T-cell (primary cell): ENCODE measurements around the gene GRID2. TPM values are rescaled to one million over a fixed set of nuclear protein-coding genes. Genes with fewer than 3 reads are reported as not detected.

Experiments used
- ATAC-seq, 4 experiments: fragments of 200-7000 bp in 3 of 4; fragments of 150-1000 bp in 1 of 4; cut with Tn5 transposase; replicated peaks in 1 of 4; 1 replicate in 3 of 4; 2 replicates in 1 of 4; pipeline ENCODE4 v1.10.0; 2021; ENCODE audit warnings: moderate library complexity in 3 of 4, mild to moderate bottlenecking in 2 of 4, moderate number of reproducible peaks in 1 of 4
- CTCF ChIA-PET, 2 donors: fragments of 300-600 bp; sonication (Branson Sonifier 250); formaldehyde crosslinking; loops; one replicate each; lab custom pipeline; 2022; ENCODE audit warnings: antibody characterized with exemption in 2 of 2; lab: Charles Lee
- POLR2A ChIA-PET, 2 donors: fragments of 300-600 bp; sonication (Branson Sonifier 250); formaldehyde crosslinking; loops; one replicate each; lab custom pipeline; 2022; ENCODE audit warnings: antibody characterized with exemption in 2 of 2; lab: Charles Lee
- DNase-seq, 35 experiments: peaks; one replicate each; pipeline versions ENCODE4 v3.0.0 to v3.0.0-alpha.2; 2013 to 2023
- H3K27ac ChIP-seq: one replicate; pipeline ENCODE4 v1.5.1; 2013; ENCODE audit warnings: low read length
- H3K27me3 ChIP-seq, 2 experiments: replicated peaks in 1 of 2; 1 replicate in 1 of 2; 2 replicates in 1 of 2; pipeline versions ENCODE4 v1.6.1 to v1.7.0; 2013; ENCODE audit warnings: low read length in 1 of 2, mixed read lengths in 1 of 2; ENCODE audit not compliant: control insufficient read depth in 2 of 2, insufficient read depth in 2 of 2; ENCODE audit errors: extremely low read depth in 1 of 2
- H3K36me3 ChIP-seq, 2 donors: 1 replicate in 1 of 2; 2 replicates in 1 of 2; pipeline versions ENCODE4 v1.6.1 to v1.7.0; 2013; ENCODE audit warnings: low read length in 1 of 2; ENCODE audit not compliant: control insufficient read depth in 2 of 2, insufficient read depth in 1 of 2; ENCODE audit errors: extremely low read depth in 1 of 2
- H3K4me1 ChIP-seq, 2 experiments: 1 replicate in 1 of 2; 2 replicates in 1 of 2; pipeline versions ENCODE4 v1.6.1 to v1.7.0; 2013; ENCODE audit warnings: low read length in 2 of 2, mixed read lengths in 1 of 2; ENCODE audit not compliant: insufficient read depth in 2 of 2, control insufficient read depth in 1 of 2; ENCODE audit errors: extremely low read depth in 1 of 2
- H3K4me3 ChIP-seq, 2 donors: 1 replicate in 1 of 2; 2 replicates in 1 of 2; pipeline versions ENCODE4 v1.5.1 to v1.7.0; 2013; ENCODE audit warnings: mild to moderate bottlenecking in 2 of 2, low read length in 1 of 2, moderate library complexity in 1 of 2; ENCODE audit not compliant: control insufficient read depth in 1 of 2; ENCODE audit errors: extremely low read depth in 1 of 2
- H3K9me3 ChIP-seq: 2 replicates; pipeline ENCODE4 v1.7.0; 2013
- H3K27ac Mint-ChIP-seq, 2 donors: one replicate each; pipeline ENCODE4 v1.8.0; 2020 to 2021; ENCODE audit warnings: mild to moderate bottlenecking in 2 of 2, mixed read lengths in 2 of 2
- H3K27me3 Mint-ChIP-seq, 2 donors: one replicate each; pipeline ENCODE4 v1.8.0; 2021 to 2022; ENCODE audit warnings: mixed read lengths in 2 of 2
- H3K36me3 Mint-ChIP-seq: one replicate; pipeline ENCODE4 v1.8.0; 2021; ENCODE audit warnings: mixed read lengths
- H3K4me1 Mint-ChIP-seq, 3 donors: one replicate each; pipeline ENCODE4 v1.8.0; 2020 to 2022; ENCODE audit warnings: mixed read lengths in 3 of 3, mild to moderate bottlenecking in 1 of 3
- H3K4me3 Mint-ChIP-seq, 3 donors: one replicate each; pipeline ENCODE4 v1.8.0; 2020 to 2022; ENCODE audit warnings: mild to moderate bottlenecking in 3 of 3, mixed read lengths in 3 of 3, moderate library complexity in 3 of 3
- H3K9me3 Mint-ChIP-seq, 3 donors: one replicate each; pipeline ENCODE4 v1.8.0; 2020 to 2022; ENCODE audit warnings: mixed read lengths in 3 of 3
- WGBS: methylation state at CpG from one replicate; pipeline ENCODE4 v1.1.5; 2013; ENCODE audit warnings: missing lambda C conversion rate; ENCODE audit not compliant: insufficient coverage; 5-methylcytosine and 5-hydroxymethylcytosine counted together
- total RNA-seq, 35 experiments: library from RNA in 6 of 35; stranded (reverse) in 6 of 35; fragments of 120-200 nt in 1 of 35; gene quantifications; one replicate each; pipeline versions ENCODE4 v1.2.1 to v1.2.4 and lab custom pipeline; 2013 to 2026

GRID2 gene
- total RNA-seq, 5 donors from 2014 or later (not counting 1 experiment from before 2014, with no cell fraction given) = 0.13 to 0.18 TPM; not detected in 3

DNA sequence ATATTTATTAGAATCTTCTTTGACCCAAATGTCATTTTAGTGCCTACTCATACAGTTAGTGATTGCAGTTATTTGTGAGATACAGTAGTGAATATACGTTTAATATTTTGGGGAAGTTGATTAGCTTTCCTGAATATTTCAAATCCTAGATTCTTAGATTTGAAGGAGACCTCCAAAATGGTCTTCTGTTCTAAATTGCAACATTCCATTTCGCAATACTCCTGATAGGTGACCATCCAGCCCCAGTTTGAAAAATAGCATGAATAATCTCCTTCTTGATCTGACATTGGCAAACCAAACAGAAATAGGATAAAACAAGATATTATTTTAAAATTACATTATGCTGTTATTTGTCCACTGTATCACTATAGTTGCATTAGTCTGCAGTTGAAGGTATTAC, 505.6 kb downstream of the GRID2 start:
- Mint-ChIP-seq H3K9me3 (peaks cover 0 to 8% (median 2%) of the 10 kb centered on the region in 3 donors), H3K36me3 (no peaks in the 10 kb centered on the region), H3K4me3 (no peak overlapping the region), H3K4me1 (no peaks in the 10 kb centered on the region), H3K27me3 (no peaks in the 10 kb centered on the region), H3K27ac (no peak overlapping the region)
- DNase-seq = no peak
- H3K27ac ChIP-seq = no peak overlapping the region
- no CpG with 5 or more reads among the region's 2 CpGs for WGBS
- no peaks in the 10 kb centered on the region for H3K9me3 ChIP-seq
- CTCF ChIA-PET = no interaction called here
- POLR2A ChIA-PET = no interaction called here
- no peak for ATAC-seq
- H3K4me1 ChIP-seq = no peaks in the 10 kb centered on the region
- no peaks in the 10 kb centered on the region for H3K27me3 ChIP-seq
- no peaks in the 10 kb centered on the region for H3K36me3 ChIP-seq
- no peak overlapping the region for H3K4me3 ChIP-seq

DNA sequence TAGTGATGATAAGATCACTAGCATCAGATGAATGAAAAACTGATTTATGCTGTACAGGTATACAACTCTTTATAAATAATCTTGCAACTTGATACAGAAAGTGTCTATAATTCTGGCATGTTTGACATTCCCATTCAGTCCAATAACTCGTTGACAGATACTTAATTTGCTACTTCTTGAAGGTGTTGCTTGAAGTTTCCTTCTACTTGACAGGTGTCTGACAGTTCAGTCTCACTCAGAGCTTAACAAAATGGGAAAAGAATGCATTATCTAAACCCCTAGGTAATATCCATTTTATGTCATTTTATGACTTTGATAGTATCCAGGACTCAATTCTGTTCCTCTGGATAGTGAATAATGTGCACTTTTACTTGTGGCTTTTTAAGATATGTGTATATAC, 508.9 kb downstream of the GRID2 start:
- H3K27ac ChIP-seq = no peak overlapping the region
- ATAC-seq (no peak), DNase-seq (no peak)
- no peak overlapping the region for H3K4me3 ChIP-seq
- no peaks in the 10 kb centered on the region for H3K27me3 ChIP-seq
- WGBS = no CpG with 5 or more reads among the region's 1 CpG
- CTCF ChIA-PET = no interaction called here
- H3K27me3 Mint-ChIP-seq = no peaks in the 10 kb centered on the region
- H3K9me3 Mint-ChIP-seq = peaks cover 0 to 11% (median 6%) of the 10 kb centered on the region in 3 donors
- H3K4me3 Mint-ChIP-seq = no peak overlapping the region
- H3K9me3 ChIP-seq = no peaks in the 10 kb centered on the region
- no peak overlapping the region for H3K27ac Mint-ChIP-seq
- POLR2A ChIA-PET = no interaction called here
- H3K36me3 ChIP-seq = no peaks in the 10 kb centered on the region
- no peaks in the 10 kb centered on the region for H3K4me1 Mint-ChIP-seq
- no peaks in the 10 kb centered on the region for H3K36me3 Mint-ChIP-seq
- no peaks in the 10 kb centered on the region for H3K4me1 ChIP-seq

DNA sequence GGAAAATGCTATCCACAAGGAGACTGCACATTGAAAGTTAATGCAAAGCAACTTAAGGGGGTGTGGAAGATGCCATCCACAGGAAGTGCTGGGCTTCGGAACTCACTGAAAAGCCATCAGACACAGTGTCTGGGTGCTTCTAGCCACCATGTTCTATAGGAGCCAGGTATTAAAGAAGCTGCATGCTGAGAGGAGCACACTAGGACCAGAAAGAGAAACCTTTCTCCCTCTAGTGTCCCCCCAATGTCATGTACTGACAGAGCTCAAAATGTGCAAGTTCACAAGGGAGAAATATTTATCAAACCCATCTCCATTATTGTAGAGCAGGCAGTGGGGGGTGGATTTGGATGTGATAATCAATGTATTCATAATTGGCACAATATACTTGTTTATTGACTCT, 510.9 kb downstream of the GRID2 start:
- Histone ChIP-seq H3K27ac (no peak overlapping the region), H3K9me3 (no peaks in the 10 kb centered on the region), H3K4me1 (no peaks in the 10 kb centered on the region), H3K36me3 (no peaks in the 10 kb centered on the region), H3K27me3 (no peaks in the 10 kb centered on the region), H3K4me3 (no peak overlapping the region)
- ChIA-PET POLR2A (no interaction called here), CTCF (no interaction called here)
- H3K4me1 Mint-ChIP-seq = no peaks in the 10 kb centered on the region
- H3K9me3 Mint-ChIP-seq = peaks cover 4 to 16% (median 6%) of the 10 kb centered on the region in 3 donors
- no peaks in the 10 kb centered on the region for H3K27me3 Mint-ChIP-seq
- ATAC-seq = no peak
- no peak for DNase-seq
- WGBS = no CpG with 5 or more reads among the region's 1 CpG
- H3K36me3 Mint-ChIP-seq = no peaks in the 10 kb centered on the region
- no peak overlapping the region for H3K4me3 Mint-ChIP-seq
- no peak overlapping the region for H3K27ac Mint-ChIP-seq

DNA sequence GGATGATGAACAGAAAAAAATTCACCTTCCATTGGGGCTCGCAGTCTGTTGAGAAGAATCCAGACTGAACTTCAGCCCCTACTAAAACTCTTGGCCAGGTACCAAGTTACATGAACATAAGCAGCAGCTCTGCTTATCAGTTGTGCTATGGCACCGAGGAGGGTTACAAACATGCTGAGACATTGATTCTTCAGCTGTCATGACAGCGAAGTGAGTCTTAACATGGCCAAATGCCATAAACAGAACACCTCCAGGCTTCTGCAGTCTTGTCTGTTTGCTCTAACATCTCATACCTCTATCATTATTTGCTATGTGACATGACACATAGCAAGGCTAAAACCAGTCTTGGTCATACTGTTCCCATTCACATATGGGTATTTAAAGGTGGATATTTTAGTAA, 521.5 kb downstream of the GRID2 start:
- no peaks in the 10 kb centered on the region for H3K36me3 Mint-ChIP-seq
- H3K27me3 Mint-ChIP-seq = no peaks in the 10 kb centered on the region
- DNase-seq (no peak), ATAC-seq (no peak)
- H3K4me1 Mint-ChIP-seq = no peaks in the 10 kb centered on the region
- H3K36me3 ChIP-seq = no peaks in the 10 kb centered on the region
- no peaks in the 10 kb centered on the region for H3K27me3 ChIP-seq
- H3K27ac ChIP-seq = no peak overlapping the region
- no peaks in the 10 kb centered on the region for H3K9me3 ChIP-seq
- no peak overlapping the region for H3K27ac Mint-ChIP-seq
- H3K4me3 Mint-ChIP-seq = no peak overlapping the region
- H3K9me3 Mint-ChIP-seq = peaks cover 4 to 6% (median 5%) of the 10 kb centered on the region in 3 donors
- no peaks in the 10 kb centered on the region for H3K4me1 ChIP-seq
- CTCF ChIA-PET = no interaction called here
- WGBS = 77% methylated on average over 3 of the region's 3 CpGs
- POLR2A ChIA-PET = no interaction called here
- H3K4me3 ChIP-seq = no peak overlapping the region

DNA sequence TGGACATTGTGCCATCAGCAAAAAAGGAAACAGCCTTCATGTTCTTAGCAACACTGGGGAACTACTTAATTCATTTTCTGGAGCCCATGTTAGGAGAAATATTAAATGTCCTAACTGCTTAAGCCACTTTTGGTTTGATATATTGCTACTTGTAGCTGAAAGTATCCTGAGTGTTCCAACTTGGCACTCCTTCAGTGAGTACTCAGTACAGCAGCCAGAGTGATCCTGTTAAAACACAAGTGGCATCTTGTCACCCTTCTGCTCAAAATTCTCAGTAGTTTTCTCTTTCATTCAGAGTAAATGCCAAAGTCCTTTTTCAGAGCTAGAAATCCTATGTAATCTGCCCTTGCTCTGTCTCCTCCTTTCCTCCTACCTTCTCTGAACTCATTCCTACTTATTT, 522.0 kb downstream of the GRID2 start:
- no peaks in the 10 kb centered on the region for H3K27me3 Mint-ChIP-seq
- ATAC-seq (no peak), DNase-seq (no peak)
- no peak overlapping the region for H3K4me3 ChIP-seq
- no peaks in the 10 kb centered on the region for H3K36me3 Mint-ChIP-seq
- H3K4me3 Mint-ChIP-seq = no peak overlapping the region
- CTCF ChIA-PET = no interaction called here
- no peak overlapping the region for H3K27ac Mint-ChIP-seq
- H3K27me3 ChIP-seq = no peaks in the 10 kb centered on the region
- no peaks in the 10 kb centered on the region for H3K4me1 ChIP-seq
- H3K9me3 ChIP-seq = no peaks in the 10 kb centered on the region
- peaks cover 6 to 7% (median 6%) of the 10 kb centered on the region in 3 donors for H3K9me3 Mint-ChIP-seq
- no peaks in the 10 kb centered on the region for H3K4me1 Mint-ChIP-seq
- H3K36me3 ChIP-seq = no peaks in the 10 kb centered on the region
- H3K27ac ChIP-seq = no peak overlapping the region
- POLR2A ChIA-PET = no interaction called here

DNA sequence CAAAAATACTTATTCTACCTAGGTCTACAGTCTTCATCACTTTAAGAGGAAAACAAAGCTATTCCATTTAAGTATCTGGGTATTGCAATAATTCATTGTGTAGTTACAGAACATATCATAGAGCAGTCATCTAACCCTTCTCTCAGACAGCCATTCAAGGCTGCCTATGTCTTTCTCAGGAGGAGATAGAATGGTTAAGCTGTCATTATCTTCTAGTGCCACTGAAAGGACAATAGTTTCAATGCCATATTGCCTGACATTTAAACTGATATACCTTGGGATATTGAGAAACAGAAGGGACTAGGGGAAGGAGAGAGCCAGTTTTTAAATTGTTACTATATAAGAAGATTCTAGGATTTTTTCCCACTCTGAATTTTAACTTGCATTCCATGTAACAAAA, 527.0 kb downstream of the GRID2 start:
- ATAC-seq (no peak), DNase-seq (no peak)
- H3K27ac Mint-ChIP-seq = no peak overlapping the region
- no peaks in the 10 kb centered on the region for H3K27me3 Mint-ChIP-seq
- ChIA-PET CTCF (no interaction called here), POLR2A (no interaction called here)
- Histone ChIP-seq H3K4me3 (no peak overlapping the region), H3K9me3 (no peaks in the 10 kb centered on the region), H3K4me1 (no peaks in the 10 kb centered on the region), H3K27ac (no peak overlapping the region), H3K27me3 (no peaks in the 10 kb centered on the region), H3K36me3 (no peaks in the 10 kb centered on the region)
- H3K9me3 Mint-ChIP-seq = peaks cover 5 to 13% (median 10%) of the 10 kb centered on the region in 3 donors
- H3K4me3 Mint-ChIP-seq = no peak overlapping the region
- no peaks in the 10 kb centered on the region for H3K4me1 Mint-ChIP-seq
- no peaks in the 10 kb centered on the region for H3K36me3 Mint-ChIP-seq

DNA sequence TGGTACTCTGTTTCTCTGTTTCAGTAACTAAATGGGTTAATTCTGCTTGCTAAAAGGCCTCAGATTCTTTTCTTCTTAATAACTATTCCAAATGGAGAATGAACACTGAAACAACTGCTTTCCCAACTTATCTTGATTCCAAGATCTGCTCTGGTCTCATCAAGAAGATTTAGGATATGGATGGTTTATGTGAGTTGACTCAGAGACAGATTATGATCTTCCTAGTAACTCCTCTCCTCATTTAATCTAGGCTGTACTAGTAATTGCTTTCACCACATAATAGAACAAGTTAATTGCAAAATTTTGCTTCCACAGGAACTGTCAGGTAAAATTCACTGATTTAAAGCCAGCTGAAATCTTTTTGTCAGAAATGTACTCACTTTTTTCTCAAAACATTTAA, 537.1 kb downstream of the GRID2 start:
- Mint-ChIP-seq H3K9me3 (peaks cover 11 to 23% (median 14%) of the 10 kb centered on the region in 3 donors), H3K36me3 (no peaks in the 10 kb centered on the region), H3K27ac (no peak overlapping the region), H3K27me3 (no peaks in the 10 kb centered on the region), H3K4me3 (no peak overlapping the region), H3K4me1 (no peaks in the 10 kb centered on the region)
- ChIA-PET CTCF (no interaction called here), POLR2A (no interaction called here)
- H3K4me1 ChIP-seq = no peaks in the 10 kb centered on the region
- no peaks in the 10 kb centered on the region for H3K9me3 ChIP-seq
- DNase-seq (no peak), ATAC-seq (no peak)
- no peak overlapping the region for H3K4me3 ChIP-seq
- no peaks in the 10 kb centered on the region for H3K36me3 ChIP-seq
- no peaks in the 10 kb centered on the region for H3K27me3 ChIP-seq
- no peak overlapping the region for H3K27ac ChIP-seq
